Nephron progenitor cell (in vitro differentiated cells): Measurements from ENCODE around the gene ITSN1.

Experiments
- DNase-seq: peaks from one replicate; pipeline ENCODE4 v3.0.0; 2021
- H3K27ac Mint-ChIP-seq: 2 replicates; pipeline ENCODE4 v1.8.0; 2021; ENCODE audit warnings: mild to moderate bottlenecking, moderate library complexity, mixed read lengths
- H3K27me3 Mint-ChIP-seq: 2 replicates; pipeline ENCODE4 v1.8.0; 2021; ENCODE audit warnings: mild to moderate bottlenecking, low read depth, mixed read lengths; ENCODE audit not compliant: poor library complexity
- H3K36me3 Mint-ChIP-seq: 2 replicates; pipeline ENCODE4 v1.8.0; 2021; ENCODE audit warnings: low read depth, mixed read lengths
- H3K4me1 Mint-ChIP-seq: 2 replicates; pipeline ENCODE4 v1.8.0; 2021; ENCODE audit warnings: mixed read lengths
- H3K4me3 Mint-ChIP-seq: 2 replicates; pipeline ENCODE4 v1.8.0; 2021; ENCODE audit warnings: mild to moderate bottlenecking, moderate library complexity, mixed read lengths
- H3K9me3 Mint-ChIP-seq: 2 replicates; pipeline ENCODE4 v1.8.0; 2021; ENCODE audit warnings: mild to moderate bottlenecking, moderate library complexity, mixed read lengths
- CTCF ChIP-seq: fragments of 200-600 bp; sonication (generic); IDR thresholded peaks from 2 replicates; pipeline ENCODE4 v1.5.0; 2021; ENCODE audit warnings: antibody characterized with exemption

Gene ITSN1

GRCh38 chr21:33869873-33870272, 227.6 kb downstream of the ITSN1 start:
- Mint-ChIP-seq H3K27ac (no peak overlapping the region), H3K4me1 (peaks cover 27% of the 10 kb centered on the region), H3K4me3 (no peak overlapping the region), H3K36me3 (peaks cover 16% of the 10 kb centered on the region), H3K9me3 (peaks cover 34% of the 10 kb centered on the region), H3K27me3 (peaks cover 13% of the 10 kb centered on the region)
- no peak for DNase-seq
- TF ChIP-seq CTCF, result no peak

GRCh38 chr21:33870768-33871167, 228.5 kb downstream of the ITSN1 start:
- Mint-ChIP-seq H3K27me3 (peaks cover 14% of the 10 kb centered on the region), H3K4me1 (peaks cover 18% of the 10 kb centered on the region), H3K4me3 (no peak overlapping the region), H3K27ac (peak overlapping the region; percentile 48), H3K9me3 (peaks cover 34% of the 10 kb centered on the region), H3K36me3 (peaks cover 16% of the 10 kb centered on the region)
- no peak for TF ChIP-seq CTCF
- no peak for DNase-seq

- peaks cover 16% of the 10 kb centered on the region for H3K36me3 Mint-ChIP-seq
- peaks cover 34% of the 10 kb centered on the region for H3K9me3 Mint-ChIP-seq
- no peak overlapping the region for H3K27ac Mint-ChIP-seq
- peaks cover 14% of the 10 kb centered on the region for H3K27me3 Mint-ChIP-seq
- no peak overlapping the region for H3K4me3 Mint-ChIP-seq
- peaks cover 14% of the 10 kb centered on the region for H3K4me1 Mint-ChIP-seq
- TF ChIP-seq CTCF, result no peak
- no peak for DNase-seq
Observed at GRCh38 chr21:33871171-33871570, 228.9 kb downstream of the ITSN1 start.

- no peak for TF ChIP-seq CTCF
- peaks cover 17% of the 10 kb centered on the region for H3K27me3 Mint-ChIP-seq
Observed at GRCh38 chr21:33872881-33873515, 230.7 kb downstream of the ITSN1 start.

GRCh38 chr21:33874161-33874560, 231.9 kb downstream of the ITSN1 start:
- Mint-ChIP-seq H3K27ac (no peak overlapping the region), H3K4me1 (no peaks in the 10 kb centered on the region), H3K9me3 (peaks cover 23% of the 10 kb centered on the region), H3K27me3 (peaks cover 21% of the 10 kb centered on the region), H3K36me3 (peaks cover 12% of the 10 kb centered on the region), H3K4me3 (no peak overlapping the region)
- no peak for TF ChIP-seq CTCF
- no peak for DNase-seq

More at GRCh38 chr21:33872881-33873515, 230.7 kb downstream of the ITSN1 start:
- peaks cover 28% of the 10 kb centered on the region for H3K9me3 Mint-ChIP-seq
- peaks cover 12% of the 10 kb centered on the region for H3K36me3 Mint-ChIP-seq
- no peaks in the 10 kb centered on the region for H3K4me1 Mint-ChIP-seq
- no peak overlapping the region for H3K27ac Mint-ChIP-seq
- DNase-seq, result no peak
- H3K4me3 Mint-ChIP-seq, result no peak overlapping the region

- Mint-ChIP-seq H3K4me3 (no peak overlapping the region), H3K9me3 (peaks cover 13% of the 10 kb centered on the region), H3K36me3 (peaks cover 4% of the 10 kb centered on the region), H3K27me3 (peaks cover 21% of the 10 kb centered on the region), H3K27ac (no peak overlapping the region), H3K4me1 (no peaks in the 10 kb centered on the region)
- no peak for DNase-seq
- TF ChIP-seq CTCF, result no peak
Observed at GRCh38 chr21:33875026-33875695, 232.9 kb downstream of the ITSN1 start.
